Stimulated activated CD8-positive, alpha-beta memory T cell treated with anti-CD3 and anti-CD28 coated beads, Interleukin-7, amount 100 ng/mL, for 1 hour (primary cell): ENCODE data around the gene ADCK2.
"Not testable (repeated sequence)": the region's sequence is repeated elsewhere in the genome, so short reads cannot be mapped to it uniquely, and the experiment has no call there.

Experiments
- DNase-seq, 2 donors: peaks; one replicate each; pipeline ENCODE4 v3.0.0-alpha.2; 2020; ENCODE audit warnings: low read depth in 2 of 2

ADCK2 gene

GRCh38 chr7:140734729-140735128 lies 62.0 kb downstream of the ADCK2 start:
- no peak for DNase-seq

GRCh38 chr7:140738280-140738679 lies 65.5 kb downstream of the ADCK2 start:
- no peak for DNase-seq

GRCh38 chr7:140743255-140743654 lies 70.5 kb downstream of the ADCK2 start:
- not testable (repeated sequence) for DNase-seq

GRCh38 chr7:140744005-140744404 lies 71.3 kb downstream of the ADCK2 start:
- DNase-seq, result no peak
